A549 (cell line): ENCODE results near the gene FSTL5. TPM values are rescaled to one million over a fixed set of nuclear protein-coding genes. Genes with fewer than 3 reads are reported as not detected.
A peak's percentile ranks its signal among the peaks of the same experiment; 100 is the strongest.

Source experiments
- ATAC-seq, 2 experiments: fragments of 200-7000 bp in 1 of 2; fragments of >200 bp in 1 of 2; cut with Nextera tagmentation in 1 of 2; cut with Tn5 transposase in 1 of 2; 3 replicates each; pipeline versions ENCODE4 v1.8.0 to v1.9.1; 2018 to 2020; ENCODE audit warnings: mild to moderate bottlenecking in 1 of 2, moderate library complexity in 1 of 2
- CTCF ChIA-PET: fragments of 300-600 bp; sonication (Branson Sonifier 250); formaldehyde crosslinking; extraction: SDS; loops from one replicate; lab custom pipeline; 2021; ENCODE audit warnings: antibody characterized with exemption, inconsistent platforms; lab: Yijun Ruan, JAX
- POLR2A ChIA-PET: fragments of 350-600 bp; formaldehyde crosslinking; extraction: SDS; loops from one replicate; lab custom pipeline; 2021; ENCODE audit warnings: antibody characterized with exemption, inconsistent platforms; lab: Yijun Ruan, JAX
- DNase-seq, 2 experiments: peaks; one replicate each; pipeline versions ENCODE4 v3.0.0 to v3.0.0-alpha.2; 2011 to 2016; ENCODE audit warnings: low read depth in 1 of 2, low spot score in 1 of 2
- FAIRE-seq: peaks from 2 replicates; lab custom pipeline; 2011; peaks lifted over from hg19 to GRCh38; lab: Jason Lieb, UNC
- H3K27ac ChIP-seq, 2 experiments: fragments of >200 bp; sonication (Bioruptor Twin); formaldehyde crosslinking; 3 replicates each; pipeline ENCODE4 v1.5.1; 2016 to 2017
- H3K4me1 ChIP-seq: fragments of >200 bp; sonication (Bioruptor Twin); formaldehyde crosslinking; 3 replicates; pipeline ENCODE4 v1.6.1; 2016
- H3K4me2 ChIP-seq: fragments of >200 bp; sonication (Bioruptor Twin); formaldehyde crosslinking; 3 replicates; pipeline ENCODE4 v1.6.1; 2016
- H3K4me3 ChIP-seq: fragments of >200 bp; sonication (Bioruptor Twin); formaldehyde crosslinking; 3 replicates; pipeline ENCODE4 v1.5.1; 2016
- H3K9me3 ChIP-seq: fragments of >200 bp; sonication (Bioruptor Twin); formaldehyde crosslinking; 3 replicates; pipeline ENCODE4 v1.6.1; 2016
- CBX2 ChIP-seq: fragments of 200-600 bp; sonication (generic); IDR thresholded peaks from 2 replicates; pipeline ENCODE4 v1.6.1; 2016; ENCODE audit warnings: low read depth, mild to moderate bottlenecking, borderline replicate concordance
- CEBPB ChIP-seq, 2 experiments: fragments of >200 bp in 1 of 2; sonication (Bioruptor Twin) in 1 of 2; formaldehyde crosslinking in 1 of 2; IDR thresholded peaks; 2 replicates each; pipeline ENCODE4 v1.6.1; 2012 to 2016
- CHD2 ChIP-seq: fragments of 150-350 bp; IDR thresholded peaks from 2 replicates; pipeline ENCODE4 v1.6.1; 2014; ENCODE audit warnings: low read length; ENCODE audit not compliant: partially characterized antibody
- CHD4 ChIP-seq: fragments of 200-600 bp; sonication (generic); IDR thresholded peaks from 2 replicates; pipeline ENCODE4 v1.6.1; 2016; ENCODE audit warnings: antibody characterized with exemption, mild to moderate bottlenecking, borderline replicate concordance
- E2F6 ChIP-seq: IDR thresholded peaks from 2 replicates; pipeline ENCODE4 v1.6.1; 2012; ENCODE audit warnings: low read depth, borderline replicate concordance
- EP300 ChIP-seq, 2 experiments: fragments of >200 bp; sonication (Bioruptor Twin); formaldehyde crosslinking; IDR thresholded peaks; 2 replicates in 1 of 2; 3 replicates in 1 of 2; pipeline ENCODE4 v1.6.1; 2016 to 2017
- FOSL2 ChIP-seq, 2 experiments: fragments of 450-650 bp in 1 of 2; fragments of >200 bp in 1 of 2; sonication (Bioruptor Twin) in 1 of 2; formaldehyde crosslinking; IDR thresholded peaks; 2 replicates each; pipeline versions ENCODE4 v1.5.0 to v1.6.1; 2016 to 2020; ENCODE audit warnings: mild to moderate bottlenecking in 1 of 2, moderate library complexity in 1 of 2
- GATA3 ChIP-seq: IDR thresholded peaks from 2 replicates; pipeline ENCODE4 v1.6.1; 2012; ENCODE audit warnings: borderline replicate concordance
- HDAC2 ChIP-seq: fragments of 200-600 bp; sonication (generic); IDR thresholded peaks from 2 replicates; pipeline ENCODE4 v1.6.1; 2016
- HOXB13 ChIP-seq: fragments of 250-450 bp; sonication (Bioruptor Pico); IDR thresholded peaks from 2 replicates; pipeline ENCODE4 v1.5.0; 2020; ENCODE audit warnings: low read depth, mild to moderate bottlenecking, moderate library complexity
- JUNB ChIP-seq: fragments of >200 bp; sonication (Bioruptor Twin); formaldehyde crosslinking; IDR thresholded peaks from 2 replicates; pipeline ENCODE4 v1.6.1; 2016
- NPAS2 ChIP-seq: fragments of 250-450 bp; sonication (Bioruptor Pico); IDR thresholded peaks from 2 replicates; pipeline ENCODE4 v1.8.0; 2022; ENCODE audit warnings: mild to moderate bottlenecking, moderate library complexity, borderline replicate concordance
- NR3C1 ChIP-seq: fragments of >200 bp; sonication (Bioruptor Twin); formaldehyde crosslinking; IDR thresholded peaks from 3 replicates; pipeline ENCODE4 v1.6.1; 2017
- RCOR1 ChIP-seq: fragments of 150-350 bp; IDR thresholded peaks from 2 replicates; pipeline ENCODE4 v1.6.1; 2014; ENCODE audit warnings: antibody characterized with exemption, low read length, low read depth
- SREBF2 ChIP-seq: fragments of 450-650 bp; IDR thresholded peaks from 2 replicates; pipeline ENCODE4 v1.6.1; 2014; ENCODE audit warnings: mild to moderate bottlenecking, moderate library complexity
- ZNF302 ChIP-seq: fragments of 250-450 bp; sonication (Bioruptor Pico); IDR thresholded peaks from 2 replicates; pipeline ENCODE4 v1.9.0; 2021; ENCODE audit warnings: inconsistent platforms, mild to moderate bottlenecking, moderate library complexity
- WGBS: methylation state at CpG from one replicate; pipeline ENCODE4 v1.1.6; 2017; ENCODE audit errors: missing lambda C conversion rate; 5-methylcytosine and 5-hydroxymethylcytosine counted together
- polyA plus RNA-seq, 4 experiments: library from polyadenylated mRNA; depleted of rRNA in 3 of 4; stranded (reverse); fragments of >200 nt; fragmentation: RNase III in 1 of 4; extraction: RNeasy Plus Mini Kit Qiagen cat#74134 plus additional on column Dnase treatment in 1 of 4; gene quantifications; 2 replicates in 3 of 4; 3 replicates in 1 of 4; pipeline ENCODE4 v1.2.3, GENCODE V29; 2011 to 2017
- TF ChIP-seq, protein P1 (sequence below): fragments of 250-450 bp; sonication (Bioruptor Pico); IDR thresholded peaks from 2 replicates; pipeline ENCODE4 v1.5.0; 2021; ENCODE audit warnings: mild to moderate bottlenecking, moderate library complexity, borderline replicate concordance

FSTL5 gene
- polyA plus RNA-seq, 2 of the 4 experiments (the other 2 are of a cell fraction) = 0.06 to 0.10 TPM

- TF ChIP-seq EP300 (IDR thresholded peaks at IDR 0.05) = no peak
- TF ChIP-seq JUNB = no peak
- TF ChIP-seq, protein P1, sequence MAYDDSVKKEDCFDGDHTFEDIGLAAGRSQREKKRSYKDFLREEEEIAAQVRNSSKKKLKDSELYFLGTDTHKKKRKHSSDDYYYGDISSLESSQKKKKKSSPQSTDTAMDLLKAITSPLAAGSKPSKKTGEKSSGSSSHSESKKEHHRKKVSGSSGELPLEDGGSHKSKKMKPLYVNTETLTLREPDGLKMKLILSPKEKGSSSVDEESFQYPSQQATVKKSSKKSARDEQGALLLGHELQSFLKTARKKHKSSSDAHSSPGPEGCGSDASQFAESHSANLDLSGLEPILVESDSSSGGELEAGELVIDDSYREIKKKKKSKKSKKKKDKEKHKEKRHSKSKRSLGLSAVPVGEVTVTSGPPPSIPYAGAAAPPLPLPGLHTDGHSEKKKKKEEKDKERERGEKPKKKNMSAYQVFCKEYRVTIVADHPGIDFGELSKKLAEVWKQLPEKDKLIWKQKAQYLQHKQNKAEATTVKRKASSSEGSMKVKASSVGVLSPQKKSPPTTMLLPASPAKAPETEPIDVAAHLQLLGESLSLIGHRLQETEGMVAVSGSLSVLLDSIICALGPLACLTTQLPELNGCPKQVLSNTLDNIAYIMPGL (CRISPR knock-in tag) = no peak
- TF ChIP-seq RCOR1 = no peak
- no peak for TF ChIP-seq HDAC2
- TF ChIP-seq, all 56 proteins: peak for 0
Measured at GRCh38 chr4:161949946-161950725, 213.7 kb downstream of the FSTL5 start (continued).

DNA sequence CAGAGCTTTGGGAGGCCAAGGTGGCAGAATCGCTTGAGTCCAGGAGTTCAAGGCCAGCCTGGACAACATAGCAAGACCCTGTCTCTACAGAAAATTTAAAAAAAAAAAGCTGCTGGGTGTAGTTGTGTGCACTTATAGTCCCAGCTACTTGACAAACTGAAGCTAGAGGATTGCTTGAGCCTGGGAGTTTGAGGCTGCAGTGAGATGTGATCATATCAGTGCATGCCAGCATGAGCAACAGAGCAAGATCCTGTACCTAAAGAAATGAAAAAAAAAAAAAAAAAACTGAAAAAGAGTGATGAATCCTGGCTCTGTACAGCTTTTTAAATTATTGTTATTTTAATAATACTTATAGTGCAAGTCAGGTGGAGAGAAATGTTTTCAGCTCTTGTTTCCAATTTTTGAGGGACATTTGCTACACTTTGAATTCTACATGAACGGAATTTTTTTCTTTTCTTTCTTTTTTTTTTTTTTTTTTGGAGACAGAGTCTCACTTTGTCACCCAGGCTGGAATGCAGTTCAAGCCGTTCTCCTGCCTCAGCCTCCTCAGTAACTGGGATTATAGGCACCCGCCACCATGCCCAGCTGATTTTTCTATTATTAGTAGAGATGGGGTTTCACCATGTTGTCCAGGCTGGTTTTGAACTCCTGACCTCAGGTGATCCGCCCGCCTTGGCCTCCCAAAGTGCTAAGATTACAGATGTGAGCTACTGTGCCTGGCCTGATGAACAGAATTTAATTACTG, 215.6 kb downstream of the FSTL5 start:
- CTCF ChIA-PET = interaction anchor here (0.6 to 1.1 kb wide), 3 partner anchors 21 to 338 kb away, joined by 3 to 5 read pairs (median 3); no protein-coding TSS in a partner anchor

DNA sequence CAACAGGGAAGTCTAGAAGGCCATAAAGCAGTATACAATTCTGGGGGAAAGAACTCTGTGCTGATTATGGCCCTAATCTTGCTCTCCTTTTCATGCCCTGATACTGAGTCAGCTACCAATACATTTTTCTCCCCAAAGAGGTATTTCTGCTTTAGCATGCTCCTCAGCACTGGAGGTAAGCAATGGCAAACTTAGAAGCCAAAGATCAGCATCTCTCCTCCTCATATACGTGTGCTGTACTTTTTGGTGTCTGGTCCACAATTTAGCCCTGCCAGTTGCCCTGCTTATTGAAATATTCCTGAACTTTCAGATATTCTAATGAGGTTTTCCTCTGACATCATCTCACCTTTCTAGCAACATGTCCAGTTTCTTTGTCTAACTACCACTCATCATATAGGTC, 226.2 kb downstream of the FSTL5 start:
- CTCF ChIA-PET = no interaction called here
- 88% methylated on average over 1 of the region's 1 CpG for WGBS
- no peak for ATAC-seq

More for the DNA sequence above, 215.6 kb downstream of the FSTL5 start:
- POLR2A ChIA-PET = no interaction called here
- Histone ChIP-seq H3K4me1 (no peaks in the 10 kb centered on the region), H3K4me3 (no peak overlapping the region), H3K27ac (no peak overlapping the region), H3K9me3 (no peaks in the 10 kb centered on the region), H3K4me2 (no peak overlapping the region)
- DNase-seq = no peak
- WGBS = 82% methylated on average over 6 of the region's 6 CpGs
- FAIRE-seq = no peak
- TF ChIP-seq E2F6 (no peak), RCOR1 (no peak)
- no peak for ATAC-seq

DNA sequence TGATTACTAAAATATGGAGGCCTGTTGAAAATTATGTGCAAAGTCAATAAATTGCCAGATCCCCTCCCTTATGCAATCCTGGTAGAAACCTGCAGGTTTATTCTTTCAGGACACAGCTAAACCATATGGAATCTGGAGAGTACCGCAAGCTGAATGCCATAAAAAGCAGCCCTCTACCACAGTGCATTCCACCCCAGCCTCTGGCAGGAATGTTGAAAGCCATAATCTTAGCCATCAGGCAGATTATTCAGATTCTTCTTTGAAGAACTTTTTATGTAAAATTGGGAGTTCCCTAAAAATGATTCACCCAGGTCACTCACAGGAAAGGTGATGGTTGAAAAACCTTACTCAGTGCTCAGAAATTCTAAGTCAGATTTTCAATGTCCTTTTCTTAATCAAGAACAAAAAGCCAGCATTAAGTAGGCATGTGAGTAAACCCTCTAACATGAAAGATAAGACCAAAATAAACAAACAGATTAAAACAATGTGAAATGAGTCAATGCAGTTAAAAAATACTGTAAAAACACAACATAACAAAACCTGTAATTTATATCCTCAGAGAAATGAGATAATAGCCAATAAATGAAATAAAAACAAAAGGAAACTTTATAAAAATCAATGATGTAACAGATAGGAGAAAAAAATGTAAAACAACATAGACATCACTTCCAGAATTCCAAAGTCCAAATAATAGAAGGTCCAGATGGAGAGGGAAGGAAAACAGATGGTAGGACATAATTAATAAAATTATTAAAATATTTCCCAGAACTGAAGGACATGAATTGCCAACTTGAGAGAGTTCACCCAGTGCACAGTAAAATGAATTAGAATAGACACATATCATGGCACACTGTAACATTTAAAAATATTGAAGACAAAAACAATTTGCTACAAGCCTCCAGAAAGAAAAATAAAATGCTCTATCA, 226.9 kb downstream of the FSTL5 start:
- no peak for TF ChIP-seq CHD2
- no peak for TF ChIP-seq ZNF302
- no peak for TF ChIP-seq NPAS2 (CRISPR knock-in tag)
- peak; percentile 75; the same call in 1 of the 2 replicates for TF ChIP-seq GATA3
- no peak for TF ChIP-seq CBX2
- TF ChIP-seq CHD4 = no peak
- no peak for TF ChIP-seq NR3C1
- no peak for TF ChIP-seq FOSL2 (IDR thresholded peaks at IDR 0.05)
- peak; percentile 38 for TF ChIP-seq FOSL2 (CRISPR knock-in tag; IDR thresholded peaks at IDR 0.05)
- no peak for TF ChIP-seq SREBF2
- 0 out of 2 replicates have a peak, but pooled peaks have one; percentile 22 for TF ChIP-seq JUNB
- peak in 1 of 2 experiments; percentile 53; a peak in 2 of 4 replicates for TF ChIP-seq CEBPB (IDR thresholded peaks at IDR 0.05)
- TF ChIP-seq E2F6 = no peak
- H3K4me3 ChIP-seq = no peak overlapping the region
- POLR2A ChIA-PET = no interaction called here
- peak; percentile 68 for FAIRE-seq
- H3K27ac ChIP-seq = no peak overlapping the region
- CTCF ChIA-PET = no interaction called here
- H3K9me3 ChIP-seq = no peaks in the 10 kb centered on the region
- peak; percentile 39 to 67; a peak in 3 of 6 replicates for ATAC-seq
- peak; percentile 1 to 17 for DNase-seq
- H3K4me2 ChIP-seq = peak overlapping the region; percentile 41; the same call in 2 of the 3 replicates
- H3K4me1 ChIP-seq = peaks cover 14% of the 10 kb centered on the region
- 12% methylated on average over 1 of the region's 1 CpG for WGBS

More for the DNA sequence above, 226.2 kb downstream of the FSTL5 start:
- no peak for TF ChIP-seq HOXB13
- TF ChIP-seq, all 56 proteins: peak for 0
- DNase-seq = no peak
- POLR2A ChIA-PET = no interaction called here
- no peak overlapping the region for H3K27ac ChIP-seq
- no peak for FAIRE-seq
- no peak overlapping the region for H3K4me2 ChIP-seq
- H3K9me3 ChIP-seq = no peaks in the 10 kb centered on the region
- H3K4me3 ChIP-seq = no peak overlapping the region
- peaks cover 14% of the 10 kb centered on the region for H3K4me1 ChIP-seq
